Measurements from ENCODE around the gene SNRPA. TPM values are rescaled to one million over a fixed set of nuclear protein-coding genes. Genes with fewer than 3 reads are reported as not detected.

Gene SNRPA
- total and polyA plus RNA-seq, 2 of the 4 experiments (the other 2 are of a cell fraction), result 30.3 to 81.3 TPM

- intact Hi-C loops (cut with micrococcal nuclease), result no loop called here
- no peak overlapping the region for H3K4me2 ChIP-seq (ENCODE audit: low read depth, low read length)
- H3K27ac ChIP-seq (ENCODE audit: insufficient read depth, low read length), result no peak overlapping the region
- no peak overlapping the region for H4K8ac ChIP-seq (ENCODE audit: low read depth in 2 of 2, low read length in 2 of 2)
- H2AFZ ChIP-seq (replicated peaks; ENCODE audit: low read length, poor library complexity), result no peak overlapping the region
- H3K36me3 ChIP-seq (ENCODE audit: control insufficient read depth, insufficient read depth, low read length), result peaks cover 48% of the 10 kb centered on the region
- no peak for DNase-seq
- no peak overlapping the region for H3K4me3 ChIP-seq (ENCODE audit: insufficient read depth, low read depth, low read length)
- no peak overlapping the region for H2BK20ac ChIP-seq (ENCODE audit: low read depth, low read length)
- H2BK5ac ChIP-seq (ENCODE audit: low read depth, low read length, poor library complexity, severe bottlenecking), result no peak overlapping the region
- no peak overlapping the region for H4K91ac ChIP-seq (ENCODE audit: insufficient read depth, low read depth, low read length)
- no peak overlapping the region for H3K9ac ChIP-seq (ENCODE audit: low read depth, low read length)
- H3K9me3 ChIP-seq (ENCODE audit: control insufficient read depth, insufficient read depth, low read length), result no peaks in the 10 kb centered on the region; the same call in 1 of the 2 replicates
- no peak overlapping the region for H3K4ac ChIP-seq (ENCODE audit: low read depth, low read length)
- H2AK5ac ChIP-seq (ENCODE audit: low read depth, low read length), result no peak overlapping the region
- ATAC-seq (ENCODE audit: low read depth), result no peak
- CTCF ChIA-PET, result no interaction called here
- peaks cover 20% of the 10 kb centered on the region; the same call in 1 of the 2 replicates for H3K9me1 ChIP-seq (ENCODE audit: insufficient read depth, low read length)
- no CpG with 5 or more reads among the region's 3 CpGs for WGBS, 2 experiments (ENCODE audit: extremely low coverage in 2 of 2, insufficient read length in 1 of 2)
- H3K27me3 ChIP-seq (ENCODE audit: control insufficient read depth, insufficient read depth, low read length), result no peaks in the 10 kb centered on the region
- peaks cover 9% of the 10 kb centered on the region; the same call in 1 of the 2 replicates for H4K20me1 ChIP-seq (ENCODE audit: insufficient read depth, low read length)
- TF ChIP-seq POLR2A (IDR thresholded peaks at IDR 0.05; ENCODE audit: low read depth, low read length) (no peak), CTCF (conservative IDR thresholded peaks at IDR 0.05; ENCODE audit: low read depth, low read length) (no peak), MXI1 (IDR thresholded peaks at IDR 0.05; ENCODE audit: borderline replicate concordance, low read depth, low read length) (no peak), SMC3 (IDR thresholded peaks at IDR 0.05; ENCODE audit: low read depth, low read length) (no peak), RCOR1 (IDR thresholded peaks at IDR 0.05; ENCODE audit: insufficient replicate concordance, low read length) (no peak), FOS (IDR thresholded peaks at IDR 0.05; ENCODE audit: low read depth, low read length) (no peak), ELK1 (IDR thresholded peaks at IDR 0.05; ENCODE audit: borderline replicate concordance, low read depth, low read length) (no peak), USF2 (IDR thresholded peaks at IDR 0.05; ENCODE audit: low read depth, low read length) (no peak), NFE2L2 (IDR thresholded peaks at IDR 0.05; ENCODE audit: low read depth, low read length) (no peak), BHLHE40 (IDR thresholded peaks at IDR 0.05; ENCODE audit: low read depth, low read length) (no peak), MAZ (IDR thresholded peaks at IDR 0.05; ENCODE audit: borderline replicate concordance, low read depth, low read length) (no peak), CEBPB (IDR thresholded peaks at IDR 0.05; ENCODE audit: low read depth, low read length) (no peak)
- H2BK15ac ChIP-seq (ENCODE audit: low read depth, low read length), result no peak overlapping the region
- in situ Hi-C loops (cut with MboI; ENCODE audit: low sequenced_read_pairs), result no loop called here
- no peak overlapping the region for H2AK9ac ChIP-seq (replicated peaks; ENCODE audit: low read depth, low read length, poor library complexity)
- no peak overlapping the region for H3K18ac ChIP-seq (ENCODE audit: low read depth, low read length)
- H4K5ac ChIP-seq (ENCODE audit: low read depth, low read length), result no peak overlapping the region
- H3K56ac ChIP-seq (ENCODE audit: extremely low read depth, insufficient read depth, low read length), result no peak overlapping the region
- no peak overlapping the region for H3K23ac ChIP-seq (ENCODE audit: low read depth, low read length)
- POLR2A ChIA-PET (ENCODE audit: unreplicated experiment), result no interaction called here
- peaks cover 26 to 69% of the 10 kb centered on the region in 2 experiments for H3K79me1 ChIP-seq (ENCODE audit: low read depth in 1 of 2, low read length in 2 of 2)
- H3K4me1 ChIP-seq (ENCODE audit: control insufficient read depth, insufficient read depth, low read length), result peaks cover 6% of the 10 kb centered on the region
- dilution Hi-C loops (cut with HindIII; ENCODE audit: low sequenced_read_pairs, unreplicated experiment), result no loop called here
- BruUV-seq (replicated peaks), result no TSS peak
- no peak overlapping the region for H3K14ac ChIP-seq (replicated peaks; ENCODE audit: low read depth, low read length)
- H2BK120ac ChIP-seq (ENCODE audit: low read depth, low read length), result no peak overlapping the region
These were observed 26.1 kb upstream of the SNRPA start for GRCh38 chr19:40724855-40725254.
